Amygdala (tissue), 56 donors: Measurements from ENCODE around the gene WIZ.

Source experiments
- DNase-seq, 56 donors: peaks; one replicate each; lab custom pipeline; 2025; lab: John Stamatoyannopoulos, UW

The WIZ gene

DNA sequence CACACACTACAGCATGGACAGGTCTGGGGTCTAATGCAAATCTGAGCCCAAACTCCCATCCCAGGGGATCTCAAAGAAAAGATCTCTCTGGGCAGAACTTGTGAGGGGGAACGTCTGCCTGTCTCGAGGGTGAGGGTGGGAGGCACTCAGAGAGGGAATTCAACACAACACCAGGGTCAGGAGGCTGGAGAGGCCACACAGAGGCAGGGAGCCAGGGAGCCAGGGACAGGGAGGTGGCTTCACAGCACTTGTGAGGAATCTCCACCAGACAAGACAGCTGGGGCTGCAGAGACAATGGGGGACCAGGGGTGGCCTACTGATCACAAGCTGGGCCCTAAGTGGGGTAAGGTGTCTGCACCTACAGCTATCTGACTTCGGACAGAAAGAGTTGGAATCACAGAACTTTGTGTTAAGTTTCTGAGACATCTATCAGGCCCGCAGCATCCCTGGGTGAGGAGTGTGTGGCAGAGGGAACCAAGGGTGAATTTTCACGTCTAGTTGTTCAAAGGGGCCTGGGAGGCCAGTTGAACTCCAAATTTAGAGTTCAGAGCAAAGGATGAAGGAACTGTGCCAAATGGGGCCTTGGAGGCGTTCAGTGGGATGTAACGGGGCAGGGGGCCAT is 18.2 kb downstream of the WIZ start:
- no peak for DNase-seq

DNA sequence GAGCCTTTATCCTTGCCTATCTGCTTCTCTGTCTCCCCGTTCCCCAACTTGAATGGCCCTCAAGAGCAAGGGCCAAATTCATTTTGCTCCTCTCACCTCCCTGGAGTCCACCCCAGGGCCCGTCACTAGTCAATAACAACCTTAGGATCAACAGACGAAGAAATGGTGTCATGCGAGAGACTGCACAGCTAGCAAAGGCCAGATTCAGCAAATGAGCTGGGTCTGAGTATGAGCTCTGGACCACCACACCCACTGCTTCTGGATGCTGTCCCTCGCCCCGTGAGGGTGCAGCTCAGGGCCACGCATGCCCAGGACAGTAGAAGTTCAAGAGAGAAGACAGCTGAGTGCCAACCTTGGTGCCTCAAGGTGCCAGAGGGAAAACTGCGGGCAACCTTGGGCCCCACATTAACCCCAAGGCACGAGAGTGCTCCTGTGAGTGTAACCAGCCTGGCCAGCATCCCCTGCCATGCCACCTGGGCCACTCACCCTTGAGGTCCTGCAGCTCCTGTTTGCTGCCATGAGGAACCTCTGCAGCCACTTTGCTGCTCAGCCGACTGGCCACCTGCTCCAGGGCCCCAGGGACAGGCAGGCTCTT is 19.1 kb downstream of the WIZ start:
- no peak for DNase-seq

DNA sequence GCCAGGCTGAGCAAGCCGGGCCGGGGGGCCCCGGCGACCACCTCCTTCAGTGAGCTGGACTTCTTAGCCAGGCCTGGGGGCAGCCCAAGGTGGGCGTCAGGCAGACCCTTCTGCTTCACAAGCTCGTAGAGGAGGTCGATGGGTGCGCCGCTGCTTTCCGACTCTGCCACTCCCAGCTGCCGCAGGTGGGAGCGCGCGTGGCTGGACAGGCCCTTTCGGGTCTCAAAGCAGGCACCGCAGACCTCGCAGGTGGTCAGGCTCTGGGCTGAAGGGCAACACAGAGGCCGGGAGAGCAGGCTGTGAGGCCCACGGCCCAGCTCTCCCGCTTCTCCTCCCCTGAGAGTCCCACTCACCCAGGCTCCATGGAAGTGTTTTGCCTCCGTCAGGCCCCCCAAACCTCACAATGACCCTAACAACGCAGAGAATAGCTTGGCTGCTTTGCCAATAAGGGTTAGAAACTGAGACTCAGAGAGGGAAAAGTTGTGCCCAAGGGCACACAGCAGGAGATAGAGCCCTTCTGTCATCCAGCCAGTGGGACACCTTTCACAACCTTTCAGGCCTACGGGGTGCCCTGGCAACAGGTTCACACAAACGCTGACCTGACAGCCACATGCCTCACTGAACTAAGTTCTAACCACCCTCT is 19.8 kb downstream of the WIZ start:
- no peak for DNase-seq

DNA sequence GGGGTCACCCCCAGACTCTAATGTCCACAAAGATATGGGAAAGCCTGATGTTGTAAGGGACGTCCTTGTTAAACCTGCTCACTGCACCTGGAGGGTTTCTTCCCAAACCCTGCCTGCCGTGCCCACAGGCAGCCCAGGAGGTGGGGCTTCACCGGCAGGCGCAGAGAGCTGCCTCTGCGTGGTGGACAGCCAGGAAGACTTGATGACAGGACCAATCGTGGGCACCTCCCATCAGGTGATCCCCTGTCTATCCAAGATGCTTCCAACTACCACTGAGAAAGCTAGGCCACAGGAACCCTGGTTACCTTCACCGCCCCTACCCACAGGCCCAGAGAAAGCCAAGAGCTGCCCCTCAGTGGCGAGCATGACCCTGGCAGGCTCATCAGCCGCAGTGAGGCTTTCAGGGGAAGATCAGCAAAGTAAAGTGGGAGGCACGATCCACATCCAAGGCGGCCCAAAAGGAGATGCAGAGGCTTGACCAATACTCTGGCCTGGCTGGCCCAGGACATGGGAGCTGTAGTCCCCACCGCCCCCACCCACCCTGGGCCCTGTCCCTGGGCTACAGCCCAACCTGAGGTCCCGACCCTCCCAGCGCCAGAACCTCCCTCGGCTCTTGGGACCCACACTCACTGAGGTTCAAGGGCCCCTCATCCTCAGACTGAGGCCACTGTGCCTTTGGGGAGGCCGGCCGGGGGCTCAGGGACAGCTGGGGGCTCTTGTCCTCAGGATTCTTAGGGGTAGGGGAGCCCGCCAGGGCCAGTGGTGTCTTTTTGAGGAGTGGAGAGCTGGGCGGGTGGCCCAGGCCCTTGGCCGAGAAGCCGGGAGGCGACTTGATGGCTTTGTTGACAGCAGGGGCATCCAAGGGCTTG is 20.6 kb downstream of the WIZ start:
- no peak for DNase-seq

DNA sequence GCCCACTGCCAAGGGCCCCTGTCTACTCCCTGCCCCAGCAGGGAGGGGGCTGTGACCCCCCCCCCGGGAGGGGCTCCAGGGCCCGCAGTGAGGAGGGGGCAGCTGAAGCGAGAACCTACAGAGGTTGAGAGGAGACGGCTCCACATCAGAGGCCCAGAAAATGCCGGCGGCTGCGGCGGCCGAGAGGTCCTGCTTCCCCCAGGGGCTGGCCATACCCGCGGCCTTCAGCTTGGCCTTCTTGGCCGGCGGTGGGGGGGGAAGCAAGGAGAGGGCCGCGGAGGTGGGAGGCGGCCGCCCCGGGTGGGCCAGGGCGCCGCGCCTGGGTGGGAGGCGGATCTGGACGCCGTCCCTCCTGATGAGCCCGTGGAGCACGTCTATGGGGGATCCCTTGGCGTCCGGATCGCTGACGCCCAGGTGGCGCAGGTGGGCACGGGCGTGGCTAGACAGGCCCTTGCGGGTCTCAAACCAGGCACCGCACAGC is 21.7 kb downstream of the WIZ start:
- DNase-seq, result no peak

DNA sequence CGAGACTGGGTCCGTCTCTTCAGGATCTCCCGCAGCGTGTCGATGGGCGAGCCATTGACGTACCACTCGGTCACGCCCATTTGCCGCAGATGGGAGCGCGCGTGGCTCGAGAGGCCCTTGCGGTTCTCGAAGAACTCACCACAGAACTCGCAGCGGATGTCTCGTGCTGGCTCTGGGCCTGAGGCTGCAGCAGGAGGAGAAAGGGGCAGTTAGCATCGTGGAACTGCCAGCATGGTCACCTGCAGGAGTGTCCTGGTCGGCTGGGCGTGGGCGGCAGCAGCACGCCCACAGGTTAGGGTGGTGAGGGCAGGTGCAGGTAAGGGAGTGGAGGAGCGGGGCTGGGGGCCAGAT is 22.4 kb downstream of the WIZ start:
- DNase-seq, result no peak

DNA sequence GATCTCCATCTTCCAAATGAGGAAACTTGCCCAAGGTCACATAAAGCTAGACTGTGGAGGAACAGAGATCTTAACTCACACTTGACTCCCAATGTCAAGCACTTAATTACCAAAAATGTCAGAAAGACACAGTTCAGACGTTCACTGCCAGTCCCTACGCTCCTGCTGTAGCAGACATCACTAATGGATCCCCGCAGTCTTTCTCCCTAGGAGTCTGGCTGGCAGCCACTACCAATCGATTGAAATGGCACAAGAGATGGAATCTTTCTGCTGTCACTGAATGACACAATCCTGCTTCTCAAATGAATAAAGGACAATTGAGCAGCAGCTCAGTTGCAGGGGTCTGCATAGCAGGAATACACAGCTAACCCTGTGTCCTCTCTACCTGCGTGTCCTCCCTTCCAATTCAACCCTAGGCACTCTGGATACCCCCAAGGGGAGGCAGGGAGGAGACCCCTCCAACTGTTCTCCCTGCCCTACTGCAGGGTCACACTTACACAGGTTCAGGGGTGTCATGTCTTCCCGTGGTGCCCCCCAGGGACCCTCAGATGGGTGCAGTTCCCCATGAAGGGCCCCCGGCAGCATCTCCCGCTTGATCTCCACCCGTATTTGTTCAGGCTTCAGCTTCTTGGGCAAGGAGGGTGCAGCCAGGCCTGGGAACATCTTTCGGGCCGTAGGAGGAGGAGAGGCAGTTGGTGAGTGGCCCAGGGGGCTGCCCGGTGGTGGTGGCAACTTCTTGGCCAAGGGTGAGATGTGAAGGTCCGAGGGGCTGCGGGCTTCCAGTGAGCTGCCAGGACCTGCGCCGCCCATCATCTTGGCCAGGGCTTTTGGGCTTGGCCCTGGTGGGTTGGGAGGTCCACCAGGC is 23.0 kb downstream of the WIZ start:
- DNase-seq, result no peak

DNA sequence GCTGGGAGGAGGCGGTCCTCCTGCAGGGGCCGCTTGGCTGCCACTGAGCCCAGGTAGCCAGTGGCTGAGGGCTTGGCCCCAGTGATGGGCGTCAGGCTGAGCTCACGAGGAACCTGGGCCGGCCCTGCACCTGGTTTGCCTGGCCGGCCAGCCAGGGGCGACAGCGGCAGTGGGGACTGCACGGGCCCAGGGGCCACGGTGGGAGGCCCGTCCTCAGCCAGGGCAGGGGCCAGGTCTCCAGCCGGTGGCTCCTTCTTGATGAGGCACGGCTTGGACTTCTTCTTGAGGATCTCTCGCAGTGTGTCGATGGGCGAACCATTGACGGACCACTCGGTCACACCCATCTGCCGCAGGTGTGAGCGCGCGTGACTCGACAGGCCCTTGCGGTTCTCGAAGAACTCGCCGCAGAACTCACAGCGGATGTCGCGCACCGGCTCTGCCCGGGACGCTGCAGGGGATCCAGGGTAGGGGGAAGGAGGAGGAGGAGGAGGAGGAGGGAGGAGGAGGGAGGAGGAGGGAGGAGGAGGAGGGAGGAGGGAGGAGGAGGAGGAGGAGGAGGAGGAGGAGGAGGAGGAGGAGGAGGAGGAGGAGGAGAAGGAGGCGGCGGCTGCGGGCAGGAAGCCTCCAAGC is 24.3 kb downstream of the WIZ start:
- no peak for DNase-seq

DNA sequence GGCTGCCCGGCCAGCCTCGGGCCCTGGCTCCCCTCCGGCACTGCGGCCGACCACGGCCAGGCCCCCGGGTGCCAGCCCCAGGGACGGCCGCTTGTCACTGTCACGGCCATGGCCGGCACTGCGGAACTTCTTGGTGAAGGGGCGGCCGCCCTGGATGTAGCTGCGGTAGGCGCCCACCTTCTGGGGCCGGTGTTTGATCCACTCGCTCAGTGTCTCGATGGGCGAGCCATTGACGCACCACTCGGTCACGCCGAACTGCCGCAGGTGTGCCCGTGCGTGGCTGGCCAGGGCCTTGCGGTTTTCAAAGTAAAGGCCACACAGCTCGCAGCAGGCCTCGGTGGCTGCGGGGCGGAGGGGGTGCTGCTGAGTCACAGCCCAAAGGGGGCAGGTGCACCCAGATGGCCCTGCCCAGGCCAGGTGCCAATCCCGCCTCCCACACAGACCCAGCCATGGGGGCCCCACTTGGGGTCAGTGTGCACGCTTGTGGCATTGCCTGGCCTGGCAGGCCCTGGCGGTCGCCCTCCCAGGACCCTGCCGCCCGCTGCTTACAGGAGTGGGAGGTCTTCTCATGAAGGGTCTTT is 25.0 kb downstream of the WIZ start:
- DNase-seq, result no peak

DNA sequence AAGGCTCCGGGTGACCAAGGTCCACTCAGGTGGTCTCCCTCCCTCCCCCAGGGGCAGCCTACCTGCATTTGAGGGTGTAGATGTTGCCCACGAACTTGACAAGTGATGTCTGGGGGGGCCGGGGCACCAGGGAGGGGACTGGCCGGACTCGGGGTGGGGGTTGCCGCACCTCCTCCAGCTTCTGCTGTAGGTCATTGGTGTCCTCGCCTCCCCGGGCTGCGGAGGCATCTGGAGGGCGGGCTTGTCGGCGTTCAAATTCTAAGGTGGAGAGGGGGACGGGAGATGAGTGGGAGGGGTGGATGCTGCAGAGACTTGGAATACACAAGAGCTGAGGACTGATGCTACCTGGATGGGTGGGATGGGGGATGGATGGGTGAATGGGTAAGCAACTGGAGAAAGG is 25.6 kb downstream of the WIZ start:
- no peak for DNase-seq

DNA sequence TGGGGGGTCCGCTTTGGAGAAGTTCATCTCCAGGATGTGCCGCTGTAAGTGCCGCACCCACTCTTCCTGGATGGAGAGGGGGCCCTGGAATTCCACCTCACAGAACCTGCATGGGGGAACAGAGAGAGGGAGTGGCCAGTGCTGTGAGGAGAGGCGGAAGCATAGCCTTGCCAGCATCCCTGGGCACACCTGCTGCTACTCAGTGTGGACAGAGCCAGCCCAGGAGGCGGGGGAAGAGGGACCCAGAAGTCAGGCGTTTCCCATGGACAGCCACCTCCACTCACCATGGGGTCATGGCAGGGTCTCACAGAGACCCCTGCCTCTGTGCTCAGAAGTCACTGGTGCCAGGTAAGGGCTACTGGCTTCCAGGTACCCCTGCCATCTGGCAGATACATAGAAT is 26.6 kb downstream of the WIZ start:
- DNase-seq, result no peak

DNA sequence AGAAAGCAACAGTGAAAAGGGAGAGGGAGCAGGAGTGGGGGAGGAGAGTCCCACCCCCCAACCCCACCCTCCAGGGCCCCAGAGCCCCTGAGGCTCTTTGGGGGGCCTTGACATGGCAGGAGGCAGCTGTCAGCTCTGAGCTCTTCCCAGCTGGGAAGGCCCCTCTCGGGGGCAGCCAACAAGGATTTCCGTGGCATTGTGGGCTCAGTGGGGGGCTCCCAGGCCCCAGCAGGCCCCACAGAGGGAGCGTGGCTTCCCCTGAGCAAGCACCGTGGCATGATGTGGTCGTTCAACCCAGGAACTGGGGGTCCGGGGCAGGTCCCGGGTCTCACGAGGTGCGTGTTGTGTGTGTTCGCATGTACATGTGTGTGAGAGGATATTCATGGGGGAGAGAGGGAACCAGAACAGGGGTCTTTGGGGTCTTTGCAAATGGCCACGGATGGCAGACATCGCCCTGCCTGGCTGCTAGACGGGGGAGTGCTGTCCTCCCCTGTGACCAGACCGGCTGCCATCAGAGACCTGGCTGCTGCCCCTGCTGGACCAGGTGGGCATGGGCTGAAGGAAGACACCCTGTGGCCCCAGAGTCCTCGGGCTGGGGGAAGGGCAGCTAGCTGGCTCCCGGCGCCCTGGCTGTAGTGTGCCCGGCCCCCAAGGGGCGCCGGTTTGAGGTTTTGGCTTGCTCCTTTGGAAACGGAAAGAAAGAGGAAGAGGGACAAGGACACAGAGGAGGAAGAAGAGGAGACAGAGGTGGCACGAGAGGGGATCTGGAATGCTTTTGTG is 27.3 kb downstream of the WIZ start:
- DNase-seq, result no peak

DNA sequence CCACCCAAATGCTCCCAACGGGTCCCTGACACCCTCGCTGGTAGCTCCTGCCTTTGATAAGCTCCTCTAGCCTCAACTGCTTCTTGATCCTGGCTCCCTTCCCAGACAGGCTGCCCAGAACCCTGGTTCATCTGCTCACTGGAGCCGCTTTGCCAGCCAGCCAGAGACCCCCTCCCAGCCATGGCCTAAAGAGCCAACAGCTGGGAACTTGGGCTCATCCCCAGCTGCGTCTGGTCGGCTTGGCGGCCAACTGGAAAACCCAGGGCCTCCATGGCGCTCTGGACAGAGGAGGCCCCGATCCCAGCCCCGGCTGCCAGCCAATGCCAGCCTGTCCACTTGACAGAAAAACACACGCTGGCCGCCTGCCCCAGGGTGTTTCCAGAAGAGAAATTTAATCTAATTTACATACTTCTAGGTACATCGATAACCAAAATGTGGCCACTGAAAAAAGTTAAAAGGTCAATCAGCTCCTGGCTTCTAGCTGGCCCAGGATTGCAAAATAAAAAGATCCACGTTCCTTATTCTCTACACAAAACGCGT is 28.0 kb downstream of the WIZ start:
- DNase-seq, result peak in 55 of 56 donors; percentile 19 to 91 (median 73)

DNA sequence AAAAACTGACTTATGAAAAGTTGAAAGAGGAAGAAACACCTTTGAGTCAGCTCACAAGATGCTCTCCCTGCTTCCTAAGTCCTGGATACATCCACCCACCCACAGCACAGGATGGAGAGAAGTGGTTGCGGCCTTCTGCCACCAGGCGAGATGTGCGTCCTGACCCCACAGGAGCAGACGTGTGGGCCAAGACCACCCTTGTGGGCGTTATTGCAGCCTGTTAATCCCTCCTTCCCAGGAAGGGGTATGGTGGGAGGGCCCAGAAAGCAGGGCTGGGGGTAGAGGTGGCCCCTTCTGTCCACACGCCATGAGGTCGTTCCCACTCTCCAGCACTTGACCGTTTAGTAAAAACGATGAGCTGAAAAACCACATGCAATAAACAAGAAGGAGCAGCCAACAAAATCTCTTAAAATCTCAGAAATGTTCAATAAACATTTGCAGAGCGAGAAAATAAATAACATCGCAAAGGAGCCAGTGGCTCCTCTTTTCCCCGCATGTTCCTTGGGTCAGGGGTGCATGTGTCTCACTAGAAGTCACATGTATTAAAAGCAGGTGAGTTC is 28.5 kb downstream of the WIZ start:
- no peak for DNase-seq

DNA sequence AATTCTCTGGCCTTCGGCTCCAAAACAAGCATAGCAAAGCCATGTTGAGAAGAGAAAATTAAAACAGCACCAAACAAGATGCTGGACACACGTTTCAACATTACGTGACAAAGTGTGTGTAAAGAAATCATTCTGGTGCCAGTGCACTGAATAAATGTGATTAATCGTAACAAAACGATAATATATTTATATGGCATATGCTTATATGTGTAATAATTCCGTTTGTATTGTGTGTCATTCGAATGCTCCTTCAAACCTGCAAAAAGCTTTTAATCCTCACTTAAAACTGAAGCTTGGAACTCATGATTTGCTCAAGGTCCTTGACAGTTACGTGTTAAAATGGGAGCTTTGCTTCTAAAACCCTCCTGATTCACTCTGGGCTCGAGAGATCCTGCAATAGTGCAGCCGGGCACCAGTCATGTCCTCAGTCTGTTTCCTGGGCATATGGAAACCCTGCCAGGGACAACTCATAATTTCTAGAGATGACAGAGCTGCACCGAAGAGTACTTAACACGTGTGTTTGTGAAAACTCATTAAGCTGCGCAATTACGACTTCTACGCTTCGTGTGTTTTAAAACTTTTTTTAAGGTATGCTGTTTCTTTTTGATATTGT is 30.2 kb downstream of the WIZ start:
- DNase-seq, result no peak

DNA sequence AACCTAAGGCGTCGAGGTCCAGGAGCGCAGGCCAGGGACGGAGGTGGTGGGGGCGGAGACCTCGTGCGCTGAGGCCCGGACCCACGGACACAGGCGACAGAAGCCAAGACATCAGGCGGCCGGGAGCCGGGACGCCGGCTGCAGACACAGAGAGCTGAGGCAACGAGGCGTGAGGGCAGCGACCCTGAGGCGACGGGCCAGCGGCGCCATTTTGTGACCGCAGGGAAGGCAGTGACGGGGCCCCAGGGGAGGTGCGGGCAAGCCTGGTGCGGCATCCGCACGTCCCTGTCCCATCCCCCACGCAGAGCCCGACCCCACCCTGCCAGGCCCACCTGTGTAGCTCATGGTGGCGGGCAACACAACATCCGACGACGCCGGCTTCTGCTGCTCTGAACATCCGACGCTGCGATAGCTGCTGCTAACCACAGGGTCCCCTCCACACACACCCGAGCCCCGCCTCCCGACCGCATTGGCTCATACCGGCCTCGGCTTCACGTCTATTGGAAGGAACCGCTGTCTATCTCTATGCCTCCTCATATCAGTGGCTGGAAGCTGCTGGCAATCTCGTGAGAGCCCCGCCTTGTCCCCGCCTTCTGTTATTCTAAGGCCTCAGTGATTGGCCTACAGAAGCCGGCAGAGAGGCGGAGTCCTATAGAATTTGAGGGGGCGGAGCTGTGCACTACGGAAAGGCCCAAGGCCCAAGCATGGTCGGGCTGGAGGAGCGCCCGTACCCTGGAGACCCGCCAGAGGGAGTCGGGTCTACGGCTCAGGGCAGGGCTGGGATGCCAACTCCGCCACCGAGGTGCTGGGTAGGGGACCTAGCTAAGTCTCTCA is 31.0 kb downstream of the WIZ start, which contains the start of gene AKAP8L:
AKAP8L (minus strand) TSS at position 410 of the 834 bp plus-strand sequence; CDS start at position 345, 65 bp downstream.
- peak; percentile 77 to 99 (median 98) for DNase-seq

DNA sequence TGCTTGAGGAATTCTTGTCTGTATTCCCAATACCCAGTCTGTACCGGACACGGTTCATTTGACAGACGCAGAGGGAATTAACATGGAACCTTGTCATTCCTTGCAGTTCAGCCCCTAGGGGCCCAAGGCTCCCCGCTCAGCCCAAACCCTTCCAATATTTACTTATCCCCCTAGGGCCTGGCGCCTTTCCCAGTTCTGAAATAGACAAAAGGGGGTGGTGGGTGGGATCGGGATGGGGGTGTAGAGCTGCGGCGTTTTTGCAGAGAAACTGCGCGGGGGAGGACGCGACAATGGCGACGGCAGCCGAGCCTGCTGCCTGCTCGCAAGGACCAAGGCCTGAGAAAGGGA is 31.6 kb downstream of the WIZ start:
- DNase-seq, result peak in 19 of 56 donors; percentile 6 to 63 (median 44)
